HFF-Myc (cell line): Measurements from ENCODE around the gene NIPSNAP2.
"Not testable (repeated sequence)": the region's sequence is repeated elsewhere in the genome, so short reads cannot be mapped to it uniquely, and the experiment has no call there.

Experiments used
- DNase-seq: peaks from one replicate; pipeline ENCODE4 v3.0.0-alpha.2; 2011; ENCODE audit warnings: low read depth; ENCODE audit errors: extremely low read depth
- H3K4me3 ChIP-seq: replicated peaks from 2 replicates; pipeline ENCODE4 v1.5.1; 2011; ENCODE audit warnings: low read depth, mild to moderate bottlenecking, control low read depth, low read length
- CTCF ChIP-seq: IDR thresholded peaks from 2 replicates; pipeline ENCODE4 v1.5.1; 2012; ENCODE audit warnings: mild to moderate bottlenecking, low read depth, low read length, control low read depth; ENCODE audit errors: missing control alignments

Gene NIPSNAP2

GRCh38 chr7:55951637-55952351 is 12.6 kb upstream of the NIPSNAP2 start, which contains the start of gene MRPS17:
Gene MRPS17, plus strand, starts transcription at chr7:55951877. Its CDS starts 1,319 bp downstream, at chr7:55953196.
- TF ChIP-seq CTCF, result no peak
- peak within 1 kb of the TSS; percentile 84 for H3K4me3 ChIP-seq
- DNase-seq, result peak; percentile 74

- not testable (repeated sequence) for DNase-seq
- H3K4me3 ChIP-seq, result peak overlapping the region; percentile 84
Measured at GRCh38 chr7:55952352-55952671, 12.1 kb upstream of the NIPSNAP2 start.

GRCh38 chr7:55953707-55954475 is 10.5 kb upstream of the NIPSNAP2 start:
- no peak overlapping the region for H3K4me3 ChIP-seq
- DNase-seq, result no peak
- no peak for TF ChIP-seq CTCF

- H3K4me3 ChIP-seq, result no peak overlapping the region
- TF ChIP-seq CTCF, result no peak
- DNase-seq, result no peak
Measured at GRCh38 chr7:55957190-55957589, 7.2 kb upstream of the NIPSNAP2 start.

GRCh38 chr7:55962014-55962413 is 2.4 kb upstream of the NIPSNAP2 start:
- TF ChIP-seq CTCF, result no peak
- DNase-seq, result no peak
- H3K4me3 ChIP-seq, result no peak overlapping the region

- no peak for TF ChIP-seq CTCF
- H3K4me3 ChIP-seq, result peak overlapping the region; percentile 27
- no peak for DNase-seq
Measured at GRCh38 chr7:55963584-55964168, 709 bp upstream of the NIPSNAP2 start.

GRCh38 chr7:55965100-55965470 is 700 bp downstream of the NIPSNAP2 start:
- TF ChIP-seq CTCF, result no peak
- DNase-seq, result no peak
- peak overlapping the region; percentile 64 for H3K4me3 ChIP-seq
